DND-41 (cell line): ENCODE data around the gene IFNLR1.

Source experiments
- CTCF ChIP-seq: IDR thresholded peaks from 2 replicates; pipeline ENCODE4 v1.5.1; 2012; ENCODE audit warnings: borderline replicate concordance, low read length, moderate library complexity, mild to moderate bottlenecking; ENCODE audit not compliant: poor library complexity, severe bottlenecking; ENCODE audit errors: extremely low read depth
- EZH2 ChIP-seq: IDR thresholded peaks from 3 replicates; pipeline ENCODE4 v1.6.1; 2012; ENCODE audit warnings: borderline replicate concordance, low read depth, mild to moderate bottlenecking, moderate library complexity, low read length, inconsistent platforms; ENCODE audit not compliant: severe bottlenecking

DNA sequence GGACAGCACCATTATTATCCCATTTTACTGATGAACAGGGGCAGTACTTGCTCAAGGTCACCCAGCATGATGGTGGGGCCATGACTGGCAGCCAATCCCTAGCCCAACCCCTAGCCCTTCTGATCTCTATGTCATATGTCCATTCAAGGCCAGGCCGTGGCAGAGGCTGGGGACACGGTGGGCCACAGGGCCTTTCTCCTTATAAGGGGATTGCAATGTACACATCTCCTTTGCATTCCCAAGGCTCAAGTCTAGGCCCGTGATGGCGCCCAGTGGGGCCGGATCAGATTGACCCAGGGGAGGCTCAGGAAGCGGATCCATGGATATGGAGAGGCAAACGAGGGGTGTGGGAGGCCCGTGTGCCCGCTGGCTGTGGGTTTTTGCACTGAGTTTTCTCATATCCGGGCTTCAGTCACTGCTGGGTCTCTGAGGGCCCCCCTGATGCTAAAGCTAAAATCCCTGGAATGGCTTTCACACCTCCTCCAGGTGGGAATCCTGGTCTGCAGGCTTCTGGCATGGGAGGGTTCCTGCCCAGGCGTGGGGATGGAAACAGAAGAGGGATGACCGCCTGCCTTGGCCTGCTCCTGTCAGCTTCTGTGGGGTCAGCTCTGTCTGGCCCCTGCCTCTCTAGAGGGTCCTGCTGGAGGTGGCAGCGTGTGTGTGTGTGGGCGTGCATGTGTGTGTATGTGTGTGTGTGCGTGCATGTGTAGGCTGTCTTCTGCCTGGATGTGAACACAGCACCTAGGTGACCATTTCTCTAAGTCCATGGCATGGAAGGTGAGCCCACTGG is 77.2 kb downstream of the IFNLR1 start:
- TF ChIP-seq CTCF (no peak), EZH2 (no peak)
